Embryonic facial prominence (tissue), 1 donor: ENCODE results near the gene ATF6.
A peak's percentile ranks its signal among the peaks of the same experiment; 100 is the strongest.
"Not testable (repeated sequence)": the region's sequence is repeated elsewhere in the genome, so short reads cannot be mapped to it uniquely, and the experiment has no call there.

ENCODE experiments used
- DNase-seq: peaks from one replicate; pipeline ENCODE4 v3.0.0-alpha.2; 2016; ENCODE audit errors: extremely low spot score

The ATF6 gene

GRCh38 chr1:161766102-161766981, at the start of gene ATF6:
Gene ATF6 (plus strand): TSS chr1:161766320. CDS start chr1:161766361, 41 bp downstream.
- DNase-seq, result peak; percentile 90

- DNase-seq, result no peak
Measured at GRCh38 chr1:161718559-161719324, 47.4 kb upstream of the ATF6 start.

GRCh38 chr1:161719325-161719611, 46.9 kb upstream of the ATF6 start:
- no peak for DNase-seq

- DNase-seq, result no peak
Measured at GRCh38 chr1:161720422-161720821, 45.7 kb upstream of the ATF6 start.

- no peak for DNase-seq
Measured at GRCh38 chr1:161720956-161721737, 45.0 kb upstream of the ATF6 start, which contains the start of gene FCRLB. Gene FCRLB (plus strand): TSS chr1:161721544. CDS start chr1:161722673, 1,129 bp downstream.

GRCh38 chr1:161721738-161722343, 44.3 kb upstream of the ATF6 start:
- no peak for DNase-seq

GRCh38 chr1:161722406-161722805, 43.7 kb upstream of the ATF6 start:
- DNase-seq, result no peak

GRCh38 chr1:161723459-161724141, 42.5 kb upstream of the ATF6 start:
- no peak for DNase-seq

- DNase-seq, result not testable (repeated sequence)
Measured at GRCh38 chr1:161725258-161725907, 40.7 kb upstream of the ATF6 start.

- peak; percentile 28 for DNase-seq
Measured at GRCh38 chr1:161725908-161726472, 40.1 kb upstream of the ATF6 start.

- peak; percentile 73 for DNase-seq
Measured at GRCh38 chr1:161726473-161727255, 39.5 kb upstream of the ATF6 start.

GRCh38 chr1:161727256-161727924, 38.7 kb upstream of the ATF6 start:
- DNase-seq, result no peak

GRCh38 chr1:161728376-161729226, 37.5 kb upstream of the ATF6 start:
- no peak for DNase-seq

- DNase-seq, result no peak
Measured at GRCh38 chr1:161730050-161730564, 36.0 kb upstream of the ATF6 start.

GRCh38 chr1:161731241-161731640, 34.9 kb upstream of the ATF6 start:
- no peak for DNase-seq

GRCh38 chr1:161731981-161732718, 34.0 kb upstream of the ATF6 start:
- no peak for DNase-seq

- DNase-seq, result no peak
Measured at GRCh38 chr1:161733526-161733925, 32.6 kb upstream of the ATF6 start.
